K562 (cell line): ENCODE data around the gene LCE1F. TPM values are rescaled to one million over a fixed set of nuclear protein-coding genes. Genes with fewer than 3 reads are reported as not detected.
A peak's percentile ranks its signal among the peaks of the same experiment; 100 is the strongest.

Source experiments
- polyA plus RNA-seq, 8 experiments: library from polyadenylated mRNA; depleted of rRNA in 4 of 8; stranded (reverse) in 5 of 8; unstranded in 3 of 8; fragments of >200 nt; fragmentation: Nextera tagmentation in 2 of 8; fragmentation: Illumina TruSeq in 1 of 8; extraction: Ambion mirVana in 2 of 8; extraction: Trizol in 1 of 8; gene quantifications; 2 replicates each; pipeline versions ENCODE4 v1.2.1 to v1.2.3, GENCODE V29; 2011 to 2014; ENCODE audit warnings: inconsistent platforms in 1 of 8, missing spikeins in 1 of 8
- total RNA-seq, 7 experiments: library from RNA; depleted of rRNA in 6 of 7; stranded (reverse); fragments of >200 nt in 6 of 7; fragmentation: Illumina TruSeq in 2 of 7; extraction: Trizol in 2 of 7; gene quantifications; 2 replicates each; pipeline versions ENCODE4 v1.2.1 to v1.2.3, GENCODE V29; 2011 to 2021; ENCODE audit warnings: low replicate concordance in 1 of 7
- TF ChIP-seq, protein P1 (sequence below), 2 experiments: fragments of 450-650 bp; formaldehyde crosslinking in 1 of 2; IDR thresholded peaks; 2 replicates each; pipeline versions ENCODE4 v1.4.0 to v1.6.1; 2014 to 2020; ENCODE audit warnings: mild to moderate bottlenecking in 2 of 2, borderline replicate concordance in 1 of 2, low read depth in 1 of 2

The LCE1F gene
- total and polyA plus RNA-seq, 9 of the 15 experiments (the other 6 are each of a cell fraction or from before 2014, with no cell fraction given): not detected

DNA sequence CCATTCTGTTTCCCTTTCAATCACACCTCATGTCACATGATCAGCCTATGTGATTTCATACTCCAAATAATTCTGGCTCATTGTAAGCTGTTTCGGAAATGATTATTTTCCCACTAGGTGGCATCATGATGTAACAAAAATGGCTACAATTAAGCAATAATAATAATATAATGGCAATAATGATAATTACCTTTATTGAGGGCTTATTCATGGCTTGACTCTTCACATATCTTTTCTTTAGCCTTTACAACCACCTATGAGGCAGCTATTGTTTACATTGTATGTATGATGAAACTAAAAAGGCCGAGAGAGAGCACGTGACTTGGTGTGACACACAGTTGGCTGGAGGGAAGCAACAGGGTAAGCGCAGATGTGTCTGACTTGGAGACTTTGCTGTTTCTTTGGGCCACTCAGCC is 29.6 kb upstream of the LCE1F start (continued):
- TF ChIP-seq, protein P1, sequence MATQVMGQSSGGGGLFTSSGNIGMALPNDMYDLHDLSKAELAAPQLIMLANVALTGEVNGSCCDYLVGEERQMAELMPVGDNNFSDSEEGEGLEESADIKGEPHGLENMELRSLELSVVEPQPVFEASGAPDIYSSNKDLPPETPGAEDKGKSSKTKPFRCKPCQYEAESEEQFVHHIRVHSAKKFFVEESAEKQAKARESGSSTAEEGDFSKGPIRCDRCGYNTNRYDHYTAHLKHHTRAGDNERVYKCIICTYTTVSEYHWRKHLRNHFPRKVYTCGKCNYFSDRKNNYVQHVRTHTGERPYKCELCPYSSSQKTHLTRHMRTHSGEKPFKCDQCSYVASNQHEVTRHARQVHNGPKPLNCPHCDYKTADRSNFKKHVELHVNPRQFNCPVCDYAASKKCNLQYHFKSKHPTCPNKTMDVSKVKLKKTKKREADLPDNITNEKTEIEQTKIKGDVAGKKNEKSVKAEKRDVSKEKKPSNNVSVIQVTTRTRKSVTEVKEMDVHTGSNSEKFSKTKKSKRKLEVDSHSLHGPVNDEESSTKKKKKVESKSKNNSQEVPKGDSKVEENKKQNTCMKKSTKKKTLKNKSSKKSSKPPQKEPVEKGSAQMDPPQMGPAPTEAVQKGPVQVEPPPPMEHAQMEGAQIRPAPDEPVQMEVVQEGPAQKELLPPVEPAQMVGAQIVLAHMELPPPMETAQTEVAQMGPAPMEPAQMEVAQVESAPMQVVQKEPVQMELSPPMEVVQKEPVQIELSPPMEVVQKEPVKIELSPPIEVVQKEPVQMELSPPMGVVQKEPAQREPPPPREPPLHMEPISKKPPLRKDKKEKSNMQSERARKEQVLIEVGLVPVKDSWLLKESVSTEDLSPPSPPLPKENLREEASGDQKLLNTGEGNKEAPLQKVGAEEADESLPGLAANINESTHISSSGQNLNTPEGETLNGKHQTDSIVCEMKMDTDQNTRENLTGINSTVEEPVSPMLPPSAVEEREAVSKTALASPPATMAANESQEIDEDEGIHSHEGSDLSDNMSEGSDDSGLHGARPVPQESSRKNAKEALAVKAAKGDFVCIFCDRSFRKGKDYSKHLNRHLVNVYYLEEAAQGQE (IDR thresholded peaks at IDR 0.05; ENCODE audit: borderline replicate concordance): peak; percentile 15; the same call in 1 of the 2 replicates
- TF ChIP-seq, protein P1 (CRISPR knock-in tag; IDR thresholded peaks at IDR 0.05; ENCODE audit: low read depth): no peak
